Measurements from ENCODE around the gene POP4.

DNA sequence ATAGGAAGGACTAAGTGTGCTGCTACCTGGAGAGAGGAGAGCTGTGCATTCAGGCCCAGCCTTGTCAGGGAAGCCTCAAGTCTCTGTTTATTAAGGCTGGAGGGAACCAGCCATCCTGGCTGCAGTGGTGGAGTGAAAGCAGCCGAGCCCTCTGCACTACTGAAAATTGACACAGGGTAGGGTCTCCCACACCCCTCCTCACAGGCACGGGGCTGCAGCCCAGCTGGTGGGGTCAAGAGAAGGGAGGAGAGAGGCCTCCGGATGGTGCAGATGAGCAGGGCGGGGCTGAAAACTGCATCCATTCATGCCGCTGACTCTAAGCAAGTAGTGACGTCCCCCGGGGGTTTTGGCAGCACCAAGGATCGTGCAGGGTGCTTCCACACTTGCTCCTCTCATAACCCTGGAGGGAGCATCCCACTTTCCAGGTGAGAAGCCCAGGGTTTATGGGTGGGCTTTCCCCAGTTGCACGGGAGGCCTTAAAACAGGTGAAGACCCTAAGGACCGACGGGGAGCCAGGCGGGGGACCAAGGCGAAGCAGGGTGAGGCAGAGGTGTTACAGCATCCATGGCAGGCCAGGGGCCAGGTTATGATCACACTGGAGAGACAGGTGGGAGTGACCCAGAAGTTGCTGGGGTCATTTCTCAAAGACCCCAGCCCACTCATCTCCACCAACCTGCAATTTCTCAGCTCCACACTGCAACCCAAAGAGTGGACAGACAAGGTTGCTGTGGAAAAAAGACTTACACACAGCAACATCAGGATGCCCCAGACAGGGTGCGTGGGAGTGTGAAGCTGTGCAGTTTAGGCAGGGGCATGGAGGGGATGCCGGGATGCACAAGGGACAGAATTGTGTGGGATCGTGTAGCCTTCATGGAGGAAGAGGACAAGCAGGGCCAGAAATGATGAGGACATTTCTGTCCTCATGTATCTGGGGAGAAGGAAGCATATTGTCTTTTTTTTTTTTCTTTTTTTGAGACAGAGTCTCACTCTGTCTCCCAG, 43.5 kb upstream of the POP4 start:
- TF ChIP-seq, protein P1, sequence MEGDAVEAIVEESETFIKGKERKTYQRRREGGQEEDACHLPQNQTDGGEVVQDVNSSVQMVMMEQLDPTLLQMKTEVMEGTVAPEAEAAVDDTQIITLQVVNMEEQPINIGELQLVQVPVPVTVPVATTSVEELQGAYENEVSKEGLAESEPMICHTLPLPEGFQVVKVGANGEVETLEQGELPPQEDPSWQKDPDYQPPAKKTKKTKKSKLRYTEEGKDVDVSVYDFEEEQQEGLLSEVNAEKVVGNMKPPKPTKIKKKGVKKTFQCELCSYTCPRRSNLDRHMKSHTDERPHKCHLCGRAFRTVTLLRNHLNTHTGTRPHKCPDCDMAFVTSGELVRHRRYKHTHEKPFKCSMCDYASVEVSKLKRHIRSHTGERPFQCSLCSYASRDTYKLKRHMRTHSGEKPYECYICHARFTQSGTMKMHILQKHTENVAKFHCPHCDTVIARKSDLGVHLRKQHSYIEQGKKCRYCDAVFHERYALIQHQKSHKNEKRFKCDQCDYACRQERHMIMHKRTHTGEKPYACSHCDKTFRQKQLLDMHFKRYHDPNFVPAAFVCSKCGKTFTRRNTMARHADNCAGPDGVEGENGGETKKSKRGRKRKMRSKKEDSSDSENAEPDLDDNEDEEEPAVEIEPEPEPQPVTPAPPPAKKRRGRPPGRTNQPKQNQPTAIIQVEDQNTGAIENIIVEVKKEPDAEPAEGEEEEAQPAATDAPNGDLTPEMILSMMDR (IDR thresholded peaks at IDR 0.05) = no peak
- no peak for TF ChIP-seq POLR2A (IDR thresholded peaks at IDR 0.05)
- no peak for TF ChIP-seq POLR2AphosphoS5 (IDR thresholded peaks at IDR 0.05; ENCODE audit: insufficient read depth in 1 of 2, low read depth in 1 of 2)
